IPS-20b (cell line): ENCODE data around the gene BHLHA15.
A peak's percentile ranks its signal among the peaks of the same experiment; 100 is the strongest.

ENCODE experiments used
- H3K27ac ChIP-seq: one replicate; pipeline ENCODE4 v1.5.1; 2013; ENCODE audit warnings: low read length
- H3K27me3 ChIP-seq: 2 replicates; pipeline ENCODE4 v1.6.1; 2013; ENCODE audit warnings: mild to moderate bottlenecking, low read length, inconsistent platforms; ENCODE audit not compliant: insufficient read depth
- H3K36me3 ChIP-seq: 2 replicates; pipeline ENCODE4 v1.6.1; 2013; ENCODE audit warnings: low read depth, mild to moderate bottlenecking, inconsistent platforms, low read length, moderate library complexity; ENCODE audit not compliant: insufficient read depth
- H3K4me1 ChIP-seq: 2 replicates; pipeline ENCODE4 v1.6.1; 2013; ENCODE audit warnings: mild to moderate bottlenecking, control low read depth, inconsistent platforms, low read length, moderate library complexity; ENCODE audit not compliant: insufficient read depth
- H3K4me3 ChIP-seq: 2 replicates; pipeline ENCODE4 v1.5.1; 2013; ENCODE audit warnings: mild to moderate bottlenecking, low read length, inconsistent platforms
- H3K9ac ChIP-seq: 2 replicates; pipeline ENCODE4 v1.6.1; 2013; ENCODE audit warnings: low read depth, mild to moderate bottlenecking, inconsistent platforms, low read length, moderate library complexity
- H3K9me3 ChIP-seq: 2 replicates; pipeline ENCODE4 v1.6.1; 2013; ENCODE audit warnings: mild to moderate bottlenecking, low read depth, low read length, inconsistent platforms; ENCODE audit not compliant: insufficient read depth

The BHLHA15 gene

GRCh38 chr7:98248156-98248555 is 36.9 kb downstream of the BHLHA15 start:
- H3K27me3 ChIP-seq: no peaks in the 10 kb centered on the region

GRCh38 chr7:98249106-98249505 is 37.9 kb downstream of the BHLHA15 start:
- Histone ChIP-seq H3K27me3 (no peaks in the 10 kb centered on the region), H3K4me3 (no peak overlapping the region), H3K9me3 (no peaks in the 10 kb centered on the region), H3K9ac (no peak overlapping the region), H3K4me1 (no peaks in the 10 kb centered on the region), H3K27ac (no peak overlapping the region), H3K36me3 (no peaks in the 10 kb centered on the region)

More at GRCh38 chr7:98248156-98248555, 36.9 kb downstream of the BHLHA15 start:
- Histone ChIP-seq H3K9me3 (no peaks in the 10 kb centered on the region), H3K36me3 (no peaks in the 10 kb centered on the region), H3K27ac (no peak overlapping the region), H3K4me3 (no peak overlapping the region), H3K9ac (no peak overlapping the region), H3K4me1 (no peaks in the 10 kb centered on the region)

DNA sequence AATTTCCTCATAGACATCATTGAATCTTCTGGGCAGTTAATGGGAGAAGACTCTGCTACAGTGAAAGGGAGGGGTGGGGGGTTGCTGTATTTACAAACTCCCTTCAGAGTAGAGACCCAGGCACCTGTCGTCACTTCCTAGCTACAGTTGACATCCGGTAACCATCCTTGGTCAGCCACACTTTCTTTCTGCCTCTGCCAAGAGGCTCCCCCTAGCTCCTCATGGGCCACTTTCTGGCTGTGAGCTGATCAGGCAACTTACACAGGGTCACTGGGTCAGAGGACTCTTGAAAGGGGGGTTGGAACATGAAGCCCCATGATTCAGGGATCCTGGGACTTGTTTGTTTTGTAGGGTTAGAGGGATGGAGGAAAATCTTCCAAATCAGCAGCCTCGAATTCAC is 39.5 kb downstream of the BHLHA15 start:
- no peaks in the 10 kb centered on the region for H3K4me1 ChIP-seq
- H3K36me3 ChIP-seq: no peaks in the 10 kb centered on the region
- H3K27me3 ChIP-seq: no peaks in the 10 kb centered on the region
- peak overlapping the region; percentile 87 for H3K4me3 ChIP-seq
- no peaks in the 10 kb centered on the region for H3K9me3 ChIP-seq
- no peak overlapping the region for H3K27ac ChIP-seq
- no peak overlapping the region; the same call in 1 of the 2 replicates for H3K9ac ChIP-seq

GRCh38 chr7:98251231-98251600 is 40.0 kb downstream of the BHLHA15 start:
- H3K27me3 ChIP-seq: no peaks in the 10 kb centered on the region
- H3K9me3 ChIP-seq: no peaks in the 10 kb centered on the region
- H3K4me1 ChIP-seq: no peaks in the 10 kb centered on the region
- H3K9ac ChIP-seq: peak overlapping the region; percentile 64; the same call in 1 of the 2 replicates
- peak overlapping the region; percentile 87 for H3K4me3 ChIP-seq
- H3K36me3 ChIP-seq: no peaks in the 10 kb centered on the region
- no peak overlapping the region for H3K27ac ChIP-seq

DNA sequence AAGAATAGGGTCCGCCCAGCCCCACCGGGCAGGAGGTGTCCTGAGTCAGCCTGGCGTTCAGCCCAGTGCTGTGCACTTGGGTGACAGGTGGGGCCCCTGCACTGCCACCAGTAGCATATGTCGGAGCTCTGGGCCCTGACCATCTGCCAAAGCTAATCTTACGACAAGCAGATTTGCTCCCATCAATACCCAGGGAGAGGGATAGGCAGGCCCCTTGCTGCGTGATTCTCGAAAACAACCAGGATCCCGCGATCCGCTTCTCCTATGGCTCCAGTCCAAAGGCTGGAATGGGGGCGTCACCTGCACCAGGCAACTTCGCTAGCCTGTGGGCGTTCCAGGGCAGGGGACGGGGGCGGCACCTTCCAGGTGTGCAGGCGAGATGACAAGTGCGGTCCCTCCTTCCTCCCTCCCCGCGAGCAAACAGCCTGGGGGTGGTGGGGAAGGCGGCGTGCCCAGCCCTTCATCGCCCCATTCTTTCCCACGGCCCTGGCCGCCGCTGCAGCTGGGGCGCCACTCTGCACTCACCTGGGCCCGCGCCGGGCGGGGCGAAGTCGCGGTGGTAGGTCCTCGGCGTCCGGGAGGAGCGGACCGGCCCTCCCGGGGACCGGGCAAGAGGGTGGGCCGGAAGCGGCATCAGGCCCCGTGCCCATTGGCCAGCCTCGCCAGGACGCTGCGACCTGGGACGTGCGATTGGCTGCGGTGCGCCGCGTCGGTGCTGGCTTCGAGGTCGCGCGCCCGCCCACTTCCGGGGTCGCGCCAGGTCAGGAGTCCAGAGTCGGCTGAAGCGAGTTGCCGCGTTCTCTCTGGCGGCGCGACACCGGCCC is 40.6 kb downstream of the BHLHA15 start, which contains the start of gene TECPR1:
TSS of gene TECPR1 (minus strand) at position 632 of the 824 bp plus-strand sequence. CDS start 6,086 bp downstream, outside the sequence.
- H3K27ac ChIP-seq: no peak within 1 kb of the TSS
- no peaks in the 10 kb centered on the region for H3K4me1 ChIP-seq
- H3K36me3 ChIP-seq: no peaks in the 10 kb centered on the region
- H3K27me3 ChIP-seq: no peaks in the 10 kb centered on the region
- peak within 1 kb of the TSS; percentile 64; the same call in 1 of the 2 replicates for H3K9ac ChIP-seq
- no peaks in the 10 kb centered on the region for H3K9me3 ChIP-seq
- H3K4me3 ChIP-seq: peak within 1 kb of the TSS; percentile 87

GRCh38 chr7:98252425-98253054 is 41.3 kb downstream of the BHLHA15 start:
- Histone ChIP-seq H3K27ac (no peak overlapping the region), H3K4me1 (no peaks in the 10 kb centered on the region), H3K4me3 (peak overlapping the region; percentile 87), H3K36me3 (no peaks in the 10 kb centered on the region), H3K9me3 (no peaks in the 10 kb centered on the region), H3K27me3 (no peaks in the 10 kb centered on the region), H3K9ac (peak overlapping the region; percentile 57; the same call in 1 of the 2 replicates)

GRCh38 chr7:98254516-98254915 is 43.3 kb downstream of the BHLHA15 start:
- no peaks in the 10 kb centered on the region for H3K36me3 ChIP-seq

DNA sequence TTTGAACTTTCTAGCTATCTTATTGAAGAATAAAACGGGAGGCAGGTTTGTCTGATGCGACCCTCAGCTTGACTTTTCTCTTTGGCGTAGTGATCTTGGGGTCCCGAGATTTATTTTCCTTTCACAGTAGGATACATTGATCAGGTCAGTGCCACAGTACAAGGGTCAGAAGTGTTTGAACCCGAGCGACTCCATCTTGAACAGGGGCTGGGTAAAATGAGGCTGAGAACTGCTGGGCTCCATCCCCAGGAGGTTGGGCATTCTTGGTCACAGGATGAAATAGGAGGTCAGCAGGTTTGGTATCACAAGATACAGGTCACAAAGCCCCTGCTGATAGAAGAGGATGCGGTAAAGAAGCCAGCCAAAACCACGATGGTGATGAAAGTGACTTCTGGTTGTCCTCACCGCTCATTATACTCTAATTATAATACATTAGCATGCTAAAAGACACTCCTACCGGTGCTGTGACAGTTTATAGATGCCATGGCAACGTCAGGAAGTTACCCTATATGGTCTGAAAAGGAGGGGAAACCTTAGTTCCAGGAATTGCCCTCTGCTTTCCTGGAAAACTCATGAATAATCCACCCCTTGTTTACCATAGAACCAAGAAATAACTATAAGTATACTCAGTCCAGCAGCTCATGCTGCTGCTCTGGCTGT is 43.8 kb downstream of the BHLHA15 start:
- Histone ChIP-seq H3K4me3 (no peak overlapping the region), H3K4me1 (no peaks in the 10 kb centered on the region), H3K9ac (no peak overlapping the region), H3K27me3 (no peaks in the 10 kb centered on the region), H3K9me3 (no peaks in the 10 kb centered on the region), H3K36me3 (no peaks in the 10 kb centered on the region), H3K27ac (no peak overlapping the region)

More at GRCh38 chr7:98254516-98254915, 43.3 kb downstream of the BHLHA15 start:
- H3K4me1 ChIP-seq: no peaks in the 10 kb centered on the region
- H3K4me3 ChIP-seq: no peak overlapping the region
- no peak overlapping the region for H3K27ac ChIP-seq
- no peaks in the 10 kb centered on the region for H3K9me3 ChIP-seq
- H3K9ac ChIP-seq: no peak overlapping the region
- H3K27me3 ChIP-seq: no peaks in the 10 kb centered on the region

GRCh38 chr7:98256431-98256830 is 45.2 kb downstream of the BHLHA15 start:
- Histone ChIP-seq H3K4me3 (no peak overlapping the region), H3K27ac (no peak overlapping the region), H3K27me3 (no peaks in the 10 kb centered on the region), H3K4me1 (no peaks in the 10 kb centered on the region), H3K36me3 (no peaks in the 10 kb centered on the region), H3K9ac (no peak overlapping the region), H3K9me3 (no peaks in the 10 kb centered on the region)

GRCh38 chr7:98257701-98258100 is 46.5 kb downstream of the BHLHA15 start:
- Histone ChIP-seq H3K9me3 (no peaks in the 10 kb centered on the region), H3K9ac (no peak overlapping the region), H3K27me3 (no peaks in the 10 kb centered on the region), H3K4me3 (no peak overlapping the region), H3K27ac (no peak overlapping the region), H3K4me1 (no peaks in the 10 kb centered on the region), H3K36me3 (no peaks in the 10 kb centered on the region)
